Measurements from ENCODE around the gene MRI1.

The MRI1 gene

DNA sequence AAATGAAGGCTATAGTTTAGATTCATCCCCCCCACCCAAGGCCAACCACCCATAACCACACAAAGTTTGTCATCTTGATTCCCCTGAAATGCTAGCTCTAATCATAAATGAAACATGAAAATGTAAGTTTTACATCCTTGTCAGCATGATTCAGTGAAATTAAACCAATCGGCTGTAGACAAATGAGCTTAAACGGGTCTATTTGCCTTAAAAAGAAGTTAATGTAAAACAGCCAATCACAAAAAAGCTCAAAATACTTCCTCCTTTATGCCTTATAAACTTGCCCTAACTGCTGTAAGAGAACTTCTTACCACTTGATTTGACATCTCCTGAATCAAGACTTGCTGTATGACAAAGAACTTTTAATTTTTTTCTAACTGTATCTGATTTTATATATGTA, 34.5 kb upstream of the MRI1 start:
- H3K4me3 ChIP-seq (ENCODE audit: low read depth, low read length) = no peak overlapping the region
- TF ChIP-seq, protein P1, sequence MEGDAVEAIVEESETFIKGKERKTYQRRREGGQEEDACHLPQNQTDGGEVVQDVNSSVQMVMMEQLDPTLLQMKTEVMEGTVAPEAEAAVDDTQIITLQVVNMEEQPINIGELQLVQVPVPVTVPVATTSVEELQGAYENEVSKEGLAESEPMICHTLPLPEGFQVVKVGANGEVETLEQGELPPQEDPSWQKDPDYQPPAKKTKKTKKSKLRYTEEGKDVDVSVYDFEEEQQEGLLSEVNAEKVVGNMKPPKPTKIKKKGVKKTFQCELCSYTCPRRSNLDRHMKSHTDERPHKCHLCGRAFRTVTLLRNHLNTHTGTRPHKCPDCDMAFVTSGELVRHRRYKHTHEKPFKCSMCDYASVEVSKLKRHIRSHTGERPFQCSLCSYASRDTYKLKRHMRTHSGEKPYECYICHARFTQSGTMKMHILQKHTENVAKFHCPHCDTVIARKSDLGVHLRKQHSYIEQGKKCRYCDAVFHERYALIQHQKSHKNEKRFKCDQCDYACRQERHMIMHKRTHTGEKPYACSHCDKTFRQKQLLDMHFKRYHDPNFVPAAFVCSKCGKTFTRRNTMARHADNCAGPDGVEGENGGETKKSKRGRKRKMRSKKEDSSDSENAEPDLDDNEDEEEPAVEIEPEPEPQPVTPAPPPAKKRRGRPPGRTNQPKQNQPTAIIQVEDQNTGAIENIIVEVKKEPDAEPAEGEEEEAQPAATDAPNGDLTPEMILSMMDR (conservative IDR thresholded peaks at IDR 0.05; ENCODE audit: low read depth, low read length) = no peak
- DNase-seq (ENCODE audit: low read depth) = no peak

DNA sequence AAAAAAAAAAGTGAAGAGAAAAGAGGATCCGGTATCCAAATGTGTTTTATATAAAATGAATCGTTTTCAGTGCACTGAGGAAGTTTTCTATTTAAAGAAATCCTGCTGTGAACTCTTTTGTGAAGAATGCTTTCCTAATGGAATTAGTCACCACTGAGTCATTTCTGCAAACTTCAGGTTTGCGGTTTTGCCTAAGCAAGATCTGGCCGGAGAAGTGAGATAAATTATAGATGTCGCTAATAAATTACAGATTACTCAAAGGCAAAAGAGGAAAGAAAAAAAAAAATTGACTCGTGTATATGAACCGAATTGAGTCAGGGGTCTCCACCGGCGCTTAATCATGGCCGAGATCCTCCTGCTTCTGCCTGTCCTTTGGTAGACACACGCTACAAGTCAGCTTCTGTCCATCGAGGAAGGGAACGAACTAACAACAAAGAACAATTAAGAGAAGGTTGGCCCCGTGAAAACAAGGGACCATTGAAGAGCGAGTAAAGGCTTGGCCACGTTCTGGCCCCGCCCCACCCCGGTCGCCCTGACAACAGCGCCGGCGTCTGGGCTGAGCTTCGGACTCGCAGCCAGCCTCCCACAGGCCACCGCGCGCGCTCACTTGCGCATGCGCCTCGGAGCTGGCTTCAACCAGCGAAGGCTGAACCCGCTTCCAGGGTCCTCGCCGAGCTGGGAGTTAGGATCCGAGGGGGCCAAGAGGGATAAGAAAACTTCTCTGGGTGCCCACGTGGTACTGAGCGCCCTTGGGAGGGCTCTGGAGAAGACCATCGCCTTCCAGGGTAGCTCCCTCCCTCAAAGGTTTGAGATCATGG, 33.0 kb upstream of the MRI1 start:
- peak; percentile 96 for DNase-seq (ENCODE audit: low read depth)
- TF ChIP-seq, protein P1 (conservative IDR thresholded peaks at IDR 0.05; ENCODE audit: low read depth, low read length) = no peak

GRCh38 chr19:13732337-13732736, 32.0 kb upstream of the MRI1 start:
- DNase-seq (ENCODE audit: low read depth) = no peak
- H3K4me3 ChIP-seq (ENCODE audit: low read depth, low read length) = peak overlapping the region; percentile 73
- TF ChIP-seq, protein P1 (conservative IDR thresholded peaks at IDR 0.05; ENCODE audit: low read depth, low read length) = no peak

More for the DNA sequence above, 33.0 kb upstream of the MRI1 start:
- peak overlapping the region; percentile 73 for H3K4me3 ChIP-seq (ENCODE audit: low read depth, low read length)

- no peak overlapping the region for H3K4me3 ChIP-seq (ENCODE audit: low read depth, low read length)
- DNase-seq (ENCODE audit: low read depth) = no peak
- TF ChIP-seq, protein P1 (conservative IDR thresholded peaks at IDR 0.05; ENCODE audit: low read depth, low read length) = no peak
Measured at GRCh38 chr19:13734751-13735150, 29.6 kb upstream of the MRI1 start.

DNA sequence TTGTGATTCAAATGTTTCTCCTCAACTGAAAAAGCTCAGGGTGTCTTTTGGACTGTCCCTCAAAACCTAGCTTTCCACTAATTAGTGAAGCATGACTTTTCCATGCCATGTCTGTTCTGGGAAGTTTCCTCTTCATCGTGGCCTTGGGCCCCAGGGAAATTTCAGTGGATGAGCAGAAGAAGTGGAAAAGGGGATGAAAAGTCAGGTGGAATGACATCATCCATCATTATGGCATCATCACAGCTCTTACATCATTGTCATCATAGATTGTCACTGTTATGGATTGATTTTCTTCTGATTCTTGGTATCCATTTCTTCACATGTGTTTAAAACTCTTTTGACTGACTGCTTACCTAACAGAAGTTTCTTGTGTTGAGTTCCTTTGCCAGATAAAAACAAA, 26.2 kb upstream of the MRI1 start:
- H3K4me3 ChIP-seq (ENCODE audit: low read depth, low read length) = no peak overlapping the region
- no peak for DNase-seq (ENCODE audit: low read depth)
- TF ChIP-seq, protein P1 (conservative IDR thresholded peaks at IDR 0.05; ENCODE audit: low read depth, low read length) = no peak

GRCh38 chr19:13741893-13742292, 22.4 kb upstream of the MRI1 start:
- DNase-seq (ENCODE audit: low read depth) = no peak
- TF ChIP-seq, protein P1 (conservative IDR thresholded peaks at IDR 0.05; ENCODE audit: low read depth, low read length) = no peak
- H3K4me3 ChIP-seq (ENCODE audit: low read depth, low read length) = no peak overlapping the region

- TF ChIP-seq, protein P1 (conservative IDR thresholded peaks at IDR 0.05; ENCODE audit: low read depth, low read length) = no peak
- peak; percentile 25 for DNase-seq (ENCODE audit: low read depth)
- H3K4me3 ChIP-seq (ENCODE audit: low read depth, low read length) = no peak overlapping the region
Measured at GRCh38 chr19:13742756-13743155, 21.6 kb upstream of the MRI1 start.
